AG09309 (cell line): ENCODE results near the gene CCDC152.

Experiments
- DNase-seq: peaks from one replicate; pipeline ENCODE4 v3.0.0-alpha.2; 2010; ENCODE audit warnings: low read depth
- H3K4me3 ChIP-seq: 2 replicates; pipeline ENCODE4 v1.5.1; 2011; ENCODE audit warnings: mild to moderate bottlenecking, low read depth, low read length, moderate library complexity; ENCODE audit not compliant: control insufficient read depth
- CTCF ChIP-seq: IDR thresholded peaks from 2 replicates; pipeline ENCODE4 v1.5.1; 2011; ENCODE audit warnings: mild to moderate bottlenecking, low read depth, low read length, inconsistent platforms; ENCODE audit not compliant: insufficient read depth, control insufficient read depth; ENCODE audit errors: missing control alignments

CCDC152 gene

DNA sequence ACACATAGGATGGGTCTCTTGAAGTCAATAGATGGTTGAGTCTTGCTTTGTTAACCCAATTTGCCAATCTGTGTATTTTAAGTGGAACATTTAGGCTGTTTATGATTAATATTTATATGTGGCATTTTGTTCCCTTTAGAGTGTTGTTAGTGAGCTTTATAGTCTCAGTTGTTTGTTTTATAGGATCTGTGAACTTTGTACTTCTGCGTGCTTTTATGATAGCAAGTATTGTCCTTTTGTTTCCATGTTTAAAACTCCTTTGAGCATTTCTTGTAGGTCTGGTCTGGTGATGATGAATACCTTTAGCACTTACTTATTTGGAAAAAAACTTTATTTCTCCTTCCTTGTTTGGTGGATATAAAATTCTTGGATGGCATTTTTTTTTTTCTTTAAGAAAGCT, 31.2 kb downstream of the CCDC152 start:
- no peak for TF ChIP-seq CTCF
- no peak overlapping the region for H3K4me3 ChIP-seq
- DNase-seq, result no peak

DNA sequence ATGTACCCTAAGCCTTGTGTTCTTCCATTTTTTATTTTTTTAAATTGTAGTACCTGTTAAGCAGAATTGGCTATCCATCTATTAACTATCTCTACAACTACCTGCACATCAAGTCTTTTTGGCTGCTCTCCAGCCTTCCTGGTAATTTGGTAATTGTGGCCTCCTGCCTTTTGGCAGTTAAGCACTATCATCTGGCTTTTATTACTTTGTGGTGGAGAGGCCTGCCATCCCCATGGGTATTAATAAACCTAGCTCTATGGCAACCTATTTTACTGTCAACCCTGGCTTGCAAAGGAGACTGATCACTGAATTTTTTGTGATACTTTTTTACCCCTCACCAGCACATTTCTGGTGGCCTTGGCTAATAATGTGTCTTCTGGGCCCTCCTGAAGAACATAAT, 34.5 kb downstream of the CCDC152 start:
- no peak for DNase-seq
- no peak overlapping the region for H3K4me3 ChIP-seq
- TF ChIP-seq CTCF, result no peak

- H3K4me3 ChIP-seq, result no peak overlapping the region
- no peak for TF ChIP-seq CTCF
- DNase-seq, result no peak
Measured at GRCh38 chr5:42798284-42799240, 41.9 kb downstream of the CCDC152 start.

- no peak overlapping the region for H3K4me3 ChIP-seq
- no peak for DNase-seq
- no peak for TF ChIP-seq CTCF
Measured at GRCh38 chr5:42799241-42799608, 42.6 kb downstream of the CCDC152 start.

- no peak for DNase-seq
- no peak overlapping the region for H3K4me3 ChIP-seq
- TF ChIP-seq CTCF, result no peak
Measured at GRCh38 chr5:42799668-42800114, 43.1 kb downstream of the CCDC152 start.

DNA sequence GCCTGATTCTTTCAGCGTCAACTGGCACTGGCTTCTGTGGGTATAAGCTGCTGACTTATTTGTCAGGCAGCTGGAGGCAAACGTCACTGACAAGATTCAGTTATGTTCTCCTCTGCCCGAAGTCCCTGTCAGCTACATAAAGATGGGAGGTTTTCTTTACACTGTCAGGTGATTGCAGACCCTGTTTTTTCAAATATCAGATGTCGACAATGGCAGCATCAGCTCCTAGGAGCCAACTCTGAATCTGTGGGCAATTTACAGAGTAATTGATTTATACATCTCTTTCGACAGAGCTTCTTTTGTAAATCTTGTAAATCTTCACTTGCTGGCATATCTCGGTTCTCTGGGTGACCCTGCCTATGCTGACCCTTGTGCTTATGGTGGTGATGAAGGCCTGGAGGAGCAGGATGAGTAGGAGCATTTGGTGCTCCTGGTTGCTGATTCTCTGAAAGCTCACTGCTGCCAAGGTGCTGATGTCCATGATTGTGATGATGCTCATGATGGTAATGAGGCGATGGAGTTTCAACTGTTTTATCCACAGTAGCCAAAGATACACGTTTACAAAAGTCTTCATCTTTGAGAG, 44.2 kb downstream of the CCDC152 start:
- H3K4me3 ChIP-seq, result no peak overlapping the region
- no peak for DNase-seq
- TF ChIP-seq CTCF, result no peak
